Measurements from ENCODE around the gene DENND1A.

The DENND1A gene

DNA sequence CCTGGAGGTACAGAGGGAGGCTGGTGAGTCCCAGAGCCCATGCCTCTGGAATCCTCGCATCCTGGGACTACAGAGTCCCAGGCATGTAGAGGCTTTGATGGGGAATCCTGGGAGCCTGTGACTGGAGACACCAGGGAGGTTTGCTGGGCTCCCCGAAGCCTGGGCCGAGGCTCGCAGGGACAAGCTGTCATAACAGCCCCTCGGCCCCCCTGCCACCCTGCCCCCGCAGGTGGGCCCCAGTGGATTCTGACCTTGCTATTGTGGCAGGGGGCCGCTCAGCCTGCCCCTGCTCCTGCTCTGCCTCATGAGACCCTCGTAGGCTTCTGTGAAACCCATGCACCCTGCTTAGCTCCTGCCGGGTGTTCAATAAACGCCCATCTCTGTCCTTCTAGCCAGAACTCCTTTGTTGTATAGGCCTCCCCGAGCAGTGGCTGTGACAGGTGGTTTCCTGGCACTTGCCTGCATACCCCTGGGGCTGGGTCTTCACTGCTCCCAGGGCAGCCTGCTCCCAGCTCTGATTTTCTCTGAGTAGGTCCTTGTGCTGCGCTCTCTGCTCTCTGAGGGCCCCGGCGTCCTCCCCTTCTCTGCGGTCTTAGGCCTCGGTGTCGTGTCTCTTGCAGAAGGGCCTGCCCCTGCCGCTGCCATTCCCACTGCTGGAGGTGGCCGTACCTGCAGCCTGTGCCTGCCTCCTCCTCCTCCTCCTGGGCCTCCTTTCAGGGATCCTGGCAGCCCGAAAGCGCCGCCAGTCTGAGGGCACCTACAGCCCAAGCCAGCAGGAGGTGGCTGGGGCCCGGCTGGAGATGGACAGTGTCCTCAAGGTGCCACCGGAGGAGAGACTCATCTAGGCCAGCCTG is 553.5 kb downstream of the DENND1A start:
- DNase-seq, result no peak

DNA sequence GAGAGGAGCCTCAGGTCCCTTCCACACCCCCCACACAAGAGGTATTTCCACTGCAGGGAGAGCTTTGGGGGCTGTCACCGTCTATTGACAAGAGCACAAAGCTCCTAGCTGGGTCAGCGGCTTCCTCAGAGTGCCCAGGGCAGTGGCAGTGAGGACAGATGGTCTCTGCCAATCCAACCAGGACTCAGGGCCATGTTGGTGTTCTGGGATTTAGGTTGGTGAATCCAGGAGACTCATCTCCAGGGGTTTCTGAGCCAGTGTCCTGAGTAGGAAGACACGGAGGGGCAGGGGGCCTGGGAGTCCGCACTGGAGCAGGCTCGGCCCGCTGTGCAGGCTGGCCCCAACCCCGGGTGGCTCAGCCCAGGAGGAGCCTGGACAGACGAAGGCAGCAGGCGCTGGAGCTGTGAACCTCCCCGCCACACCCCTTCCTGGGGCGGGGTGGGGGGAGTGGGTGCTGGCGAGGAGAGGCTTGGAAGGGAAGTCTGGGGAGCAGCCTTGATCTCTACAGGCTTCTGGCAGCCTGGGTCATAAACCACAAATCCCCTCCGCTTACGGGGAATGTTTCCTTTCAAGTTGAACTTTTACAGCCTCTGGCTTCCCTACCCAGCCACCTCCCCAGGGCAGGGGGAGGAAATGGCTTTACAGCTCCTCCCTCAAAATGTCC is 554.3 kb downstream of the DENND1A start:
- no peak for DNase-seq

DNA sequence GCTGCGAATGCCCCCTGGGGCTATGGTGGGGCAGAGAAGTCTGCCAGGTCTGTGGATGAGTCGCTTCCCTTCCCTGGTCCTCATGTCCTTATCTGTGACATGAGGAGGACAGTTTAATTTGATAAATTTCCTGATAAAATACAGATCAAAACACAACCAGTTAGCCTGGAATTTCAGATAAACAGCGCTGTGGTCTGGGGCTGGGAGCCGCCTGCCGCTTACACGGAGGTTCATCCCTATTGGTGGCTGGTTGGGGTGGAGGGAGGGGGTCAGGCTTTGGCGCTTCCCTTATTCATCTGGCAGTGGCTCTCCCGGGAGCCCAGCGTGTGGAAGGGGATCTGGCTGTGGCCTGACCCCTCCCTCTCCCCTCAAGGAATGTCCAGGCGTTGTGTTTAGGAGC is 556.0 kb downstream of the DENND1A start:
- no peak for DNase-seq

DNA sequence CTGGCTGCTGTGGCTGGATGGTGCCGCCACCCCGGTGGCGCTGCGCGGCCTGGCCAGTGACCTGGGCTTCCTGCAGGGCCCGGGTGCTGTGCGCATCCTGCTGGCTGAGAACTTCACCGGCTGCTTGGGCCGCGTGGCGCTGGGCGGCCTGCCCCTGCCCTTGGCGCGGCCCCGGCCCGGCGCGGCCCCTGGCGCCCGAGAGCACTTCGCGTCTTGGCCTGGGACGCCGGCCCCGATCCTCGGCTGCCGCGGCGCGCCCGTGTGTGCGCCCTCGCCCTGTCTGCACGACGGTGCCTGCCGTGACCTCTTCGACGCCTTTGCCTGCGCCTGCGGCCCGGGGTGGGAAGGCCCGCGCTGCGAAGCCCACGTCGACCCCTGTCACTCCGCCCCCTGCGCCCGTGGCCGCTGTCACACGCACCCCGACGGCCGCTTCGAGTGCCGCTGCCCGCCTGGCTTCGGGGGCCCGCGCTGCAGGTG is 556.4 kb downstream of the DENND1A start:
- no peak for DNase-seq

DNA sequence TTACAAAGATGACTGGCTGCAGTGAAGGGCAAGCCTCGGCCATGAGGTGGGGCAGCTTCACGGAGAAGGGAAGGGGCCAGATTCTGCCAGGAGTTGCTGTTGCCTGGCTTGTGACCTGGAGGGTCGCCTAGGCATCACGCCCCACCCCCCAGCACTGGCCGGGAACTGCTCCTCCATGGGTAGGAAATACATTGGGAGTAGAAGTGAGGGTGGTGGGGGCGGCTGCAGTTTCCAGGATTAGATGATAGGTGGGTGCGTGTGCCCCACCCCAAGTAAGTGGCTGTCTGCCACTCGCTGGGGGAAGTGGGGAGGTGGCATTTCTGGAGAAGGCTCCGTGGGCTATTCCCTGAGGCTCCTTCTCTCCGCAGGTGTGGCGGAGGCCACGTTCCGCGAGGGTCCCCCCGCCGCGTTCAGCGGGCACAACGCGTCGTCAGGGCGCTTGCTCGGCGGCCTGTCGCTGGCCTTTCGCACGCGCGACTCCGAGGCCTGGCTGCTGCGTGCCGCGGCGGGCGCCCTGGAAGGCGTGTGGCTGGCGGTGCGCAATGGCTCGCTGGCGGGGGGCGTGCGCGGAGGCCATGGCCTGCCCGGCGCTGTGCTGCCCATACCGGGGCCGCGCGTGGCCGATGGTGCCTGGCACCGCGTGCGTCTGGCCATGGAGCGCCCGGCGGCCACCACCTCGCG is 557.0 kb downstream of the DENND1A start:
- no peak for DNase-seq

DNA sequence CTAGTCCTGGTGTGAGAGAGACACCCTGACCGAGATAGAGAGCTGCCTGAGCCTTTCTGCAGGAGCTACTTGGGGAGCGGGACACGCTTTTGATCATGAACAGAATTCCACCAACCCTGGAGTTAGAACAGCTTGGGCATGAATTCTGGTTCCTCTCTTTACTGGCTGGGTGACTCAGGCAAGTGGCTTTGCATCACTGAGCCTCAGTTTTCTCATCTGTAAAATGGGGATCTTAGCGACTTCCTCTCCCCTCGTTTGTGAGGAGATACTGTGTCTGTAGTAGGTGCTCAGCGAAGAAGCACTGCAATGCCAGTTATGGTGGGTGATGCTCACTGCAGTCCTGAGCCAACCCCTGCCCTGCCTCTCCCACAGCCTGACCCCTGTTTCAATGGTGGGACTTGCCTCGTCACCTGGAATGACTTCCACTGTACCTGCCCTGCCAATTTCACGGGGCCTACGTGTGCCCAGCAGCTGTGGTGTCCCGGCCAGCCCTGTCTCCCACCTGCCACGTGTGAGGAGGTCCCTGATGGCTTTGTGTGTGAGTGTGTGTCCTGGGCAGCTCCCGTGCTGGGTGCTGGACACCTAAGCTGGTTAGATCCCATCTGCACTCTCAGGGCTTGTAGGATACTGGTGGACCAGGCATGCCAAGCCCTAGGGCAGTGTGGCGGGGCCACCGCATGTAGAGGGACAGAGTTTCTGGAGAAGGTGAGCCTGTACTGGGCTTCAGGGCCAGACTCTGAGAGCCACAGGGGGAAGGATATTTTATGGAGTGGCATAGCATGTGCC is 557.9 kb downstream of the DENND1A start:
- no peak for DNase-seq

DNA sequence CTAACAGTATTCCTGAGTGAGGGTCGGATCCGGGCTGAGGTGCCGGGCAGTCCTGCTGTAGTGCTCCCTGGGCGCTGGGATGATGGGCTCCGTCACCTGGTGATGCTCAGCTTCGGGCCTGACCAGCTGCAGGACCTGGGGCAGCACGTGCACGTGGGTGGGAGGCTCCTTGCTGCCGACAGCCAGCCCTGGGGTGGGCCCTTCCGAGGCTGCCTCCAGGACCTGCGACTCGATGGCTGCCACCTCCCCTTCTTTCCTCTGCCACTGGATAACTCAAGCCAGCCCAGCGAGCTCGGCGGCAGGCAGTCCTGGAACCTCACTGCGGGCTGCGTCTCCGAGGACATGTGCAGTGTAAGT is 558.7 kb downstream of the DENND1A start:
- no peak for DNase-seq

DNA sequence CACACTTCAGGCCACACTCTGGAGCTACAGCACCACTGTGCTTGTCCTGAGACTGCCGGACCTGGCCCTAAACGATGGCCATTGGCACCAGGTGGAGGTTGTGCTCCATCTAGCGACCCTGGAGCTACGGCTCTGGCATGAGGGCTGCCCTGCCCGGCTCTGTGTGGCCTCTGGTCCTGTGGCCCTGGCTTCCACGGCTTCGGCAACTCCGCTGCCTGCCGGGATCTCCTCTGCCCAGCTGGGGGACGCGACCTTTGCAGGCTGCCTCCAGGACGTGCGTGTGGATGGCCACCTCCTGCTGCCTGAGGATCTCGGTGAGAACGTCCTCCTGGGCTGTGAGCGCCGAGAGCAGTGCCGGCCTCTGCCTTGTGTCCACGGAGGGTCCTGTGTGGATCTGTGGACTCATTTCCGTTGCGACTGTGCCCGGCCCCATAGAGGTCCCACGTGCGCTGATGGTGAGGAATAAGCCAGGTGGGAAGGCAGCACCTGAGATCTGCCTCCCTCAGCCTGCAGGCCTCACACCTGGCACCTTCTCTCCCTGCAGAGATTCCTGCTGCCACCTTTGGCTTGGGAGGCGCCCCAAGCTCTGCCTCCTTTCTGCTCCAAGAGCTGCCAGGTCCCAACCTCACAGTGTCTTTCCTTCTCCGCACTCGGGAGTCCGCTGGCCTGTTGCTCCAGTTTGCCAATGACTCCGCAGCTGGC is 559.2 kb downstream of the DENND1A start:
- no peak for DNase-seq

DNA sequence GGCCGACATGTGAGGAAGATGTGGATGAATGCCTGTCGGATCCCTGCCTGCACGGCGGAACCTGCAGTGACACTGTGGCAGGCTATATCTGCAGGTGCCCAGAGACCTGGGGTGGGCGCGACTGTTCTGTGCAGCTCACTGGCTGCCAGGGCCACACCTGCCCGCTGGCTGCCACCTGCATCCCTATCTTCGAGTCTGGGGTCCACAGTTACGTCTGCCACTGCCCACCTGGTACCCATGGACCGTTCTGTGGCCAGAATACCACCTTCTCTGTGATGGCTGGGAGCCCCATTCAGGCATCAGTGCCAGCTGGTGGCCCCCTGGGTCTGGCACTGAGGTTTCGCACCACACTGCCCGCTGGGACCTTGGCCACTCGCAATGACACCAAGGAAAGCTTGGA is 559.8 kb downstream of the DENND1A start:
- DNase-seq, result no peak

DNA sequence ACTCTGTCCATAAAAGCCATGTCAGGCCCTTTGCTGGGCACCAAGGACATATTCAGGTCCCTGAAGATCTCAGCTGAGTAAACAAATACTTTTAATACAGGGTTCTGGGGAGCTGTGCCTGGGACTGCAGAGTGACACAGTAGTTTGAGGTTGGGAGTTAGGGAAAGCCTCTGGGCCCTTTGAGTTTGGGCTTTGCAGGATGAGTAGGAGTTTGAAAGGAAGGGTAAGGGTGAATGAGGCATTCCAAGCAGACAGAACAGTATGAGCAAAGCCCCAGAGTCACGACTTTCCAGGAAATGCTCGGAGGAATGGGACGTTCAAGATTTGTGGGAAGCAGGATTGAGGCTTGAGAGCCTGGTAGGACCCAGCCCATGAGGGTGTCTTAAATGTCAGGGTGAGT is 560.6 kb downstream of the DENND1A start:
- no peak for DNase-seq

DNA sequence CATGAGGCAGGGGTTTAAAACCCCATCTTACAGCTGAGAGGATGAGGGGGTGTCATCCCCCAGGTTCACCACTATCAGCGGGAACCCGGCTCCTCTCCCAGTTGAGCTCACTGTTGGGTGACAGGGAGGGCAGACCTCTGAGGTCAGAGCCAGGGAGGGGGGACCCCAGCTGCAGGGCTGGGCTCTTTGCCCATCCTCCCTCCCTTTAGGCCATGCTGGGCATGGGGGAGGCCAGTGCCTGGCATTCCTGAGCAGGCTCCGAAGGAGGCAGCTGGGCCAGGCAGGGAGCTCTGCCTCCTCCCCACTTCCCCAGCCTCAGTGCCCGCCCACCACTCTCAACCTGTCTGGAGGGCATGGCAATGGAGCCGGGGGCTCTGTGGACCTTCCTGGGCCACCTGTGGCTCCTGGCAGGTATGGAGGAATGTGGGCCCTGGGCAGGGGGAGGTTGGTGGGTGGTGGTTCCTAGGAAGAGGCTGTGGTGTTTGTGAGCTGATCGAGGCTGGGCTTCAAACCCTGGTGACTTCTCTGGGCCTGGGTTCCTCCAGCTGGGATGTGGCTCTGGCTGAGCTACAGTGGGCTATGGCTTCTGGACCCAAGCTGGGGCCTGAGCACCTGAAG is 561.3 kb downstream of the DENND1A start:
- no peak for DNase-seq

DNA sequence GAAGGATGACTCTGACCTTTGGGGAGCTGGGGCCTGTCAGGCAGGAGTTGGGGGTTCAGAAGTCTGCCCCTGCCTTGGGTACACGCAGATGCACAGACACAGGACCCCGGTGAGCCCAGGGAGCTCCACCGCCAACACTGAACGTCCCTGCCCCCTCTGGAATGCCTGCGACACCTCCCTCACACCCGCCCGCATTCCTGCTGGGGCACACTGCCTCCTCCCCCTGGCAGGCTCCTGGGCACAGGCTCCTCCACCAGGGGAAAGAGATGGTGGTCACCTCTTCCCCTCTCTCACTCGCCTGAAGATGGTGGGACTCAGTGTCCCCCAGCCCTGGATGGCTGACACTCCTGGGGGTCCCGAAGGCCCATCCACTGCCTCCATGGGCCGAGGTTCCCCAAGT is 561.9 kb downstream of the DENND1A start:
- DNase-seq, result no peak

DNA sequence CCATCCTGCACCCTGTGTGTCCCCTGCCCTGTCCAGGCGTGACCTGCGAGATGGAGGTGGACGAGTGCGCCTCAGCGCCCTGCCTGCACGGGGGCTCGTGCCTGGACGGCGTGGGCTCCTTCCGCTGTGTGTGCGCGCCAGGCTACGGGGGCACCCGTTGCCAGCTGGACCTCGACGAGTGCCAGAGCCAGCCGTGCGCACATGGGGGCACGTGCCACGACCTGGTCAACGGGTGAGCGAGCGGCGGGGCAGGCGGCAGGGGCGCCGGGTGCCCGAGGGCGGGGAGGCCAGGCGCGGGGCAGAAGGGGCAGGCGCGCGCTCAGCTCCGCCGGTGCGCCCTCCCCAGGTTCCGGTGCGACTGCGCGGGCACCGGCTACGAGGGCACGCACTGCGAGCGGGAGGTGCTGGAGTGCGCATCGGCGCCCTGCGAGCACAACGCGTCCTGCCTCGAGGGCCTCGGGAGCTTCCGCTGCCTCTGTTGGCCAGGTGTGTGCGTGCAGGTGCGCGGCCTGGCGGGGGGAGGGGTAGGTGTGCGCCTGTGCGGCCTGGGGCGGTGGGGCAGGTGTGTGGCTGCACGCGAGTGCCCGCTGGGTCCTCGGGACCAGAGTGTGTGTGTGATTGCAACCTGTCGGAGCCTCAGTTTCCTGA is 563.9 kb downstream of the DENND1A start:
- DNase-seq, result no peak

DNA sequence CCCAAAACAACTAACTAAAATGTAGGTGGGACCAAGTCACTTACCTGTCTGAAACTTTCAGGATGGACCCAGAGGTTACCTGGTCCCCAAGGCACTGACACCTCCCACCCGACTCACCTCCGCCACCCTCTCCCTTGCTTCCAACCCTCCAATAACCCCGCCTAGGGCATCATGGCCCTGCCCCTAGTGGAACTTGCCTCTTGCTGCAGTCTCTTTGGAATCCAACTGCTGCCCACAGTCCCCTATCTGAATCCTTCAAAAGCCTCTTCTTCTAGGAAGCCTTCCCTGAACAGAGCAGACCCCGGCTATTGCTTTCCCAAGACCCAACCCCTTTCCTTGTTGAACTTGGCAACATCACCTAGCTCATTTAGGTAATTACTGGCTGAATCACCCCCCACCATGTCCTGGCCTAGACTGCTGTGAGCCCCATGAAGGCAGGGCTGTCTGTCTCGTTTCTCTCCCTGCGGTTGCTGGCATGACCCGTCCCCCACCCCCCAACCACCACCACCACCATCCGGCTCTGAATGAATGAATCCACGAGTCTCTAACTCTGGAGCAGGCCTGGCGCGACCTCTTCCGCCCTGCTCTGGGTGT is 564.5 kb downstream of the DENND1A start:
- no peak for DNase-seq

DNA sequence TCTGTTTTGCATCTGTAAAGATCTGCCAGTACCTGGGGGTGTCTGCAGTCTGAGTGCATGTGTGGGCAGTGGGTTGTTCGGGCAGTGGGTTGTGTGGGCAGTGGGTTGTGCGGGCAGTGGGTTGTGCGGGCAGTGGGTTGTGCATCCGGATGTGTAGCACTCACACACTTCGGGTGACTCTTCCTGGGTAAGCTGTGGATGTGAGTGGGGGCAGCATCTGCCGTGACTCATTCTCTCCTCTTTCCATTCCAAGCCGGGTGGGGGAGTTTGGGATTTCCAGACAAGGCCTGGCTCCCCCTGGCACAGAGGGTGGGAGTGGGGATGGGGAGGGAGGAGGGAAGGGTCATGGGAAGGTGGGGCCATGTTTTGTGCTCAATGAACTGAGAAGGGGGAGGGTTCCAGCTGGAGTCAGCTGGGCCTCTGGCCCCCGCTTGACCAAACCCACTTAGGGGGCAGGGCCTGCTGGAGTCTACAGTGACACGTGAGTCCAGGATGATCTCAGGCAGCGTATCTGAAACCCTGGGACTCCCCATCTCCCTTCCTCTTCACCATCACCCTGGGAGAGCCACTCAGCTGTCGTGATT is 565.6 kb downstream of the DENND1A start:
- no peak for DNase-seq

DNA sequence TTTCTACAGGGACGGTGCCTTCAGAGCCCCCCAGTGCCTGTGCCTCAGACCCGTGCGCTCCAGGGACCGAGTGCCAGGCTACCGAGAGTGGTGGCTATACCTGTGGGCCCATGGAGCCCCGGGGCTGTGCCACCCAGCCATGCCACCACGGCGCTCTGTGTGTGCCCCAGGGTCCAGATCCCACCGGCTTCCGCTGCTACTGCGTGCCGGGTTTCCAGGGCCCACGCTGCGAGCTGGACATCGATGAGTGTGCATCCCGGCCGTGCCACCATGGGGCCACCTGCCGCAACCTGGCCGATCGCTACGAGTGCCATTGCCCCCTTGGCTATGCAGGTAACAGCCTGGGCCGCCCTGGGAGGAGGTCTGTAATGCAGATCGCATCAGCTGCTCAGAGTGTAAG is 567.1 kb downstream of the DENND1A start:
- no peak for DNase-seq

DNA sequence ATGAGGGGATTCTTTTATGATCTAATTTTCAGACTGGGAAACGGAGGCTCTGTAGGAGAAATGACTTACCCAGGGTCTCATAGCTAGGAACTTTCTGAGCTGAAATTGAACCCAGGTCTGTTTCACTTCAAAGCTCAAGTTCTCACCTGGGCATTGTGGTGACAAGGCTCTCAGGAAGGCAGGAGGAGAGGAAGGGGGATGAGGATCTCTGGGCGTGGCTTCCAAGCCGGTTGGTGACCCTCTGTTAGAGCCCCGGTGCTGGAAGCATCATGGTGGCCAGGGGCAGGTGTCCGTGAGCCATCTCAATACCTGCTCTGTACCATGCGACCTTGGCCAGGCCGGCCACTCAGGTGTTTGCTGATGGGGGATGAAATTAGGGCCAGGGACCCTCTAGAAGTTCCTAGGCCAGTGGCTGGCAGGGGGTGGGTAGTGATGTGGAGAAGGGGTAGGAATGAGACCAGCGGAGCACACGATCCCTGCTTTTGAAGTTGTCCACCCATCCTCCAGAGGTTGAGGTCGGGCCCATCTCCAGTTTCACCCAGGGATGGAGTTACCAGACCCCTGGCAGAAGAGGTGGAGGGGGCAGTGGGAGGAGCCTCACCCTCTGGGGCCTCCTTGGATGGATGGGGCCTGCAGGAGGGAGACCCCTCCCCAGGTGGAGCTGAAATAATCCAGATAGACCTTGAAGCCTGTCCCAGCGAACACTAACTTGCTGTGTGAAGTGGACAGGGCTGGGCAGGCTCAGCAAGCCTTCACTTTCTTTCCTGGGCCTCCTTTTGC is 568.0 kb downstream of the DENND1A start:
- DNase-seq, result no peak

DNA sequence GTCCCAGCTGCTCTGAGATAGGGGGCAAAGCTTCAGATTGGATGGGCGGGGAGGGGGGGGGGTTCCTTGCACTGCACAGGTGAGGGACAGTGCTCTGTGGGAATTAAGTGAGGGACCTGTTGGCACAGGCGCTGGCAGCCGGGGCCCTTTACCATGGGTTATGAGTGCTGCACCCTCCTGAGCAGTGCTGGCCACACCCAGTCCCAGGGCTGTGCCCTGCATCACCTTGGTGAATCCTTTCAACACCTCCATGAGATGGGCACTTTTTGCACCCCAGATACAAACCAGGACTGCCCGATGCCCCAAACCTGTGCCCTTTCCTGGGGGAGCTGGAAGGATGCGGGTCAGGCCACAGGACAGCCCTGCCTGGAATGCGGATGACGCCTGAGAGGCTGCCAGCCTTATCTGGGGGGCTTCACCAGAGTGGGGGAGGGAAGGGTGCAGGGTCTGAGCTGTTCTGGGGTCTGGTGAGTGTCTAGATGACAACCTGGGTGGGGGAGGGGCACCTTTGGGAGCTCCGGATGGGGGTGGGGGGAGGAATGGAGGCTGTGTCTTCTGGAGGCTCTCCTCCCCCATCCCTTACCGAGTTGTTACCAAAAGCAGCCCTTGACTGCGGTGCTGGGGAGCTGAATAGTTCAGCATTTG is 568.7 kb downstream of the DENND1A start:
- no peak for DNase-seq
